Neural progenitor cell (in vitro differentiated cells): ENCODE results near the gene GLIS1.

Experiments
- EZH2 ChIP-seq: fragments of 200-600 bp; sonication (generic); IDR thresholded peaks from 2 replicates; pipeline ENCODE4 v1.6.1; 2017; ENCODE audit warnings: antibody characterized with exemption, mild to moderate bottlenecking, moderate library complexity
- EZH2phosphoT487 ChIP-seq: fragments of 200-600 bp; sonication (generic); IDR thresholded peaks from 2 replicates; pipeline ENCODE4 v1.6.1; 2017; ENCODE audit warnings: antibody characterized with exemption
- TF ChIP-seq, protein P1 (sequence below): fragments of 200-600 bp; sonication (generic); IDR thresholded peaks from 2 replicates; pipeline ENCODE4 v1.5.1; 2017; ENCODE audit warnings: antibody characterized with exemption, mild to moderate bottlenecking

DNA sequence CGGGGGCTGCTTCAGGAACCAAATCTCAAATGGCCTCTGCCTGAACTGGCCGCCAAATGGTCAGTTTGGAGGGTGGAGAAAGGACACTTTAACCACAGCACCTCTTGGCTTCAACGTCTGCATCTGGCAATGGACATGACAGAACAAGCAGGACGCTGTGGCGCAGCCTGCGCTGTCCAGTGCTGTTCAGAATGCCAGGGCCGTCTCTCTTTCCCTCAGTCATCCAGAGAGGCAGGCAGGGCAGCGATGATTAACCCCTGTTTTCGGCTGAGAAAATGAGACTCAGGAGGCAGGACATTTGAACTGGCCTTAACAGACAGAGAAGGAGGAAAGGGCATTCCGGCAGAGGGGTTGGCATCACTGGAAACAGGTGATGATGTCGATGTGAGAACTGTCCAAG, 48.6 kb downstream of the GLIS1 start:
- TF ChIP-seq, protein P1, sequence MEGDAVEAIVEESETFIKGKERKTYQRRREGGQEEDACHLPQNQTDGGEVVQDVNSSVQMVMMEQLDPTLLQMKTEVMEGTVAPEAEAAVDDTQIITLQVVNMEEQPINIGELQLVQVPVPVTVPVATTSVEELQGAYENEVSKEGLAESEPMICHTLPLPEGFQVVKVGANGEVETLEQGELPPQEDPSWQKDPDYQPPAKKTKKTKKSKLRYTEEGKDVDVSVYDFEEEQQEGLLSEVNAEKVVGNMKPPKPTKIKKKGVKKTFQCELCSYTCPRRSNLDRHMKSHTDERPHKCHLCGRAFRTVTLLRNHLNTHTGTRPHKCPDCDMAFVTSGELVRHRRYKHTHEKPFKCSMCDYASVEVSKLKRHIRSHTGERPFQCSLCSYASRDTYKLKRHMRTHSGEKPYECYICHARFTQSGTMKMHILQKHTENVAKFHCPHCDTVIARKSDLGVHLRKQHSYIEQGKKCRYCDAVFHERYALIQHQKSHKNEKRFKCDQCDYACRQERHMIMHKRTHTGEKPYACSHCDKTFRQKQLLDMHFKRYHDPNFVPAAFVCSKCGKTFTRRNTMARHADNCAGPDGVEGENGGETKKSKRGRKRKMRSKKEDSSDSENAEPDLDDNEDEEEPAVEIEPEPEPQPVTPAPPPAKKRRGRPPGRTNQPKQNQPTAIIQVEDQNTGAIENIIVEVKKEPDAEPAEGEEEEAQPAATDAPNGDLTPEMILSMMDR, result no peak
- TF ChIP-seq EZH2 (no peak), EZH2phosphoT487 (no peak)
